Endothelial cell of coronary artery (primary cell): ENCODE results near the gene PLCH2. TPM values are rescaled to one million over a fixed set of nuclear protein-coding genes. Genes with fewer than 3 reads are reported as not detected.

Experiments
- total RNA-seq: library from RNA; depleted of rRNA; stranded (reverse); fragments of >200 nt; gene quantifications from 2 replicates; pipeline ENCODE4 v1.2.3, GENCODE V29; 2014

PLCH2 gene, protein sequence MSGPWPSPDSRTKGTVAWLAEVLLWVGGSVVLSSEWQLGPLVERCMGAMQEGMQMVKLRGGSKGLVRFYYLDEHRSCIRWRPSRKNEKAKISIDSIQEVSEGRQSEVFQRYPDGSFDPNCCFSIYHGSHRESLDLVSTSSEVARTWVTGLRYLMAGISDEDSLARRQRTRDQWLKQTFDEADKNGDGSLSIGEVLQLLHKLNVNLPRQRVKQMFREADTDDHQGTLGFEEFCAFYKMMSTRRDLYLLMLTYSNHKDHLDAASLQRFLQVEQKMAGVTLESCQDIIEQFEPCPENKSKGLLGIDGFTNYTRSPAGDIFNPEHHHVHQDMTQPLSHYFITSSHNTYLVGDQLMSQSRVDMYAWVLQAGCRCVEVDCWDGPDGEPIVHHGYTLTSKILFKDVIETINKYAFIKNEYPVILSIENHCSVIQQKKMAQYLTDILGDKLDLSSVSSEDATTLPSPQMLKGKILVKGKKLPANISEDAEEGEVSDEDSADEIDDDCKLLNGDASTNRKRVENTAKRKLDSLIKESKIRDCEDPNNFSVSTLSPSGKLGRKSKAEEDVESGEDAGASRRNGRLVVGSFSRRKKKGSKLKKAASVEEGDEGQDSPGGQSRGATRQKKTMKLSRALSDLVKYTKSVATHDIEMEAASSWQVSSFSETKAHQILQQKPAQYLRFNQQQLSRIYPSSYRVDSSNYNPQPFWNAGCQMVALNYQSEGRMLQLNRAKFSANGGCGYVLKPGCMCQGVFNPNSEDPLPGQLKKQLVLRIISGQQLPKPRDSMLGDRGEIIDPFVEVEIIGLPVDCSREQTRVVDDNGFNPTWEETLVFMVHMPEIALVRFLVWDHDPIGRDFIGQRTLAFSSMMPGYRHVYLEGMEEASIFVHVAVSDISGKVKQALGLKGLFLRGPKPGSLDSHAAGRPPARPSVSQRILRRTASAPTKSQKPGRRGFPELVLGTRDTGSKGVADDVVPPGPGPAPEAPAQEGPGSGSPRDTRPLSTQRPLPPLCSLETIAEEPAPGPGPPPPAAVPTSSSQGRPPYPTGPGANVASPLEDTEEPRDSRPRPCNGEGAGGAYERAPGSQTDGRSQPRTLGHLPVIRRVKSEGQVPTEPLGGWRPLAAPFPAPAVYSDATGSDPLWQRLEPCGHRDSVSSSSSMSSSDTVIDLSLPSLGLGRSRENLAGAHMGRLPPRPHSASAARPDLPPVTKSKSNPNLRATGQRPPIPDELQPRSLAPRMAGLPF (N-terminal part only)
- total RNA-seq = under 0.01 and 0.09 TPM in 2 replicates

DNA sequence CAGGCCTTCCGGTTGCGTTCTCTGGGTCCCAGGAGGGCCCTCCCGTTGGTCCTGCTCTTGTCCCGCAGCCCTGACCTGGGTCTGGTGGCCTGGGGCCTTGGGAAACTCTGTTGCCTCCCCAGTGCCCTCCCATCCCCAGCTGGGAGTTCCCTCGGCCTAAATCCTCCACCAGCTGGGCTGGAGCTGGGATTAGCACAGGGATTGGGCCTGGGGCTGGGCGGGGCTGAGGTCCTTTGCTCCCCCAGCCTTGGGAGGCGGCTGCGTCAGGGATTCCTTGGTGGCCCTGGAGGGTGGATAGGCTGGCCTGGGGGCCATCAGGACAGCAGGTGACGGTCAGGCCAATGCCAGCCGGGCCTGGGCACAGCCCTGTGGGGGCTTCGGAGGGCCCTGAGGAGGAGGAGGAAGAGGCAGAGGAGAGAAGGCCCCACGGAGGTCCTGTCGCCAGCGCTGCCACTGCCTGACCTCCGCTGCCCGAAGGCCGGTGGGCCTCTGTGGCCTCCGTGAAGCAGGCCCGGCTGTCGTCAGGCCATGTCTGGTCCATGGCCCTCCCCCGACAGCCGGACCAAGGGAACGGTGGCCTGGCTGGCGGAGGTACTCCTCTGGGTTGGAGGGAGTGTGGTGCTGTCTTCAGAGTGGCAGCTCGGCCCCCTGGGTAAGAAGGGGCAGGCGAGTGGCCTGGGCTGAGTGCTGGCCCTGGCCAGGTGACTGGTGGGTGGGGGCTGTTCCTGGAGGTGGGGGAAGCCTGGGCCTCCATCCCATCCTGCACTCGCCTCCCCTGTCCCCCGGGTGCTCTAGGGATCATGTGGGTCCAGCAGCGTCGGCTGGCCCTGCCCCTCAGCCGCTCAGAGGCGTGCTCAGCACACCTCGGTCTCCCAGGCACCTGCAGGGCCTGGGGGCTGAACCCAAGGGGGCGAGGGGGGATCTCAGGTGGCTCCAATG is at the start of gene PLCH2:
TSS of gene PLCH2 (plus strand) at position 229 of the 939 bp plus-strand sequence. CDS start at position 529, 300 bp downstream.

DNA sequence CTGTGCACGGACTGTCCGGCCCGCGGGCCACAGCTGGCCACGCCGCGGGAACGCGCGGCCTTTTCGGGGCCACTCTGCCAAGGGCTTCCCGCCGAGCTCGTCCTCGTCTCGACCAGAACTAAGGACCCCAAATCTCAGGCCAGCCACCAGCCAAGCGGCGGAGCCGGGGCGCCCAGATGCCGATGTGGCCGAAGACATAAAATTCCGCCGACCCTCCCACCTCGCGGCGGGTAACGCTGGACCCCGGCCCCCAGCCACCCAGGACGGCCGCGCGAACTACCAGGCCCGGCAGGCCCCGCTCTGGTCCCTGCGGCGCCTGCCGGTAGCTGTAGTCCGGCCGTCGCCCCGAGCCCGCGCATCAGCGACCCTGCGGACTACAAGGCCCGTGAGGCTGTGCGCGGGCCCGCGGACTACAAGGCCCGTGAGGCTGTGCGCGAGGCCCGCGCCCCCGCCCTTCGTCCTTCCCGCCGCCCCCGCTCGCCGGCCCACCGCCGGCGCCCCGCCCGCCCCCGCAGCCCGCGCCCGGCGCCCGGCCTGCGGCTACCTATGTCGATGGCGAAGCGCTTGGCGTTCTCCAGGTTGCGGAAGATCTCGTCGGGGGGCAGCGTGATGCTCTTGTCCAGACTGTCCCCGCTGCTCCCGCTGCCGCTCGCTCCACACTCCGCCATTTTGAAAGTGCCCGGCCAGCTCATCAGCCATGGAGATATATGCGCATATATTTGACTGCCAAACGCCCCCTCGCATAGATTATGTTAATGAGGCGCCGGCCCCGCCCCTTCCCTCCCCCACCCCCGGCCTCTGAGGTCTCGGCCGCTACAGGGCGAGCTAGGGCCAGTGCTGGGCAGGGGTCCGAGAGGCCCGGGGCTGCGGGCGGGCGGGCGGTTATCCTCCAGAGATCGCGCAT is 50.1 kb downstream of the PLCH2 start, which contains the start of gene PANK4:
TSS of gene PANK4 (minus strand) at position 677 of the 904 bp plus-strand sequence. CDS start at position 668, 9 bp downstream.

DNA sequence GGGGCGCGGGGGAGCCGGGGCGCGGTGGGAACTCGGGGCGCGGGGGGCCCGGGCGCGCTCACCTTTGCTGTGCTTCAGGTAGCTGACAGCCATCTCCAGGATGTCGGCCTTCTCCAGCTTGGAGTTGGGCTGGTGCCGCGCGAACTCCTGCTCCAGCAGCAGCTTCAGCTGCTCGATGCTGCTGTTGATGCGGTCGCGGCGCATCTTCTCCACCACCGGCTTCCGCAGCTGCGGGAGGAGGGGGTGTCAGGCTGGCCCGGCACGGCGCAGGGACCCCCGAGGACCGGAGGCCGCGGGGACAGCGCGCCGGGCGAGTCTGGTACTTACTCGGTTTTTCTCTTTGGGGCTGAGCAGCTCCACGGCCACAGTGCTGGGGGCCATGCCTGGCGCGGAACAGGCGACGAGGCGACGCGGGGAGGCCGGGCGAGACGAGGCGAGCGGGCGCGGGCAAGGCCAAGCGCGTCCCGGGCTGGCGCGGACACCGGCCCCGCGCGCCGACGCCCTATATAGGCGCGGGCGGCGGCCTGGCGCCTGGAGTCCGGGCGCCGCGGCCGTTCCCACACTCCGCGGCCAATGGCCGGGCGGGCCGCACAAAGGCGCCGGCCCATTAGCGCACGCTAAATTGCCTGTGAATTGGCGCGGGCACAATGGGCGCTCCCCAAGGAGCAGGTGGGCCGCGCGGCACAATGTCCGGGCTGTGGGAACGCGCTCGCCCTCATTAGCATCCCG is 53.9 kb downstream of the PLCH2 start, which contains the start of gene HES5:
TSS of gene HES5 (minus strand) at position 480 of the 729 bp plus-strand sequence. CDS start at position 381, 99 bp downstream.

Other genes starting within 250 kb of the PLCH2 start
- gene SKI, start 248.0 kb upstream of the PLCH2 start, total RNA-seq = 14.8 and 21.7 TPM in 2 replicates
- 4.6 and 6.9 TPM in 2 replicates for gene MORN1, start 84.7 kb upstream of the PLCH2 start, total RNA-seq
- gene RER1, start 84.4 kb upstream of the PLCH2 start, total RNA-seq = 69.5 and 71.7 TPM in 2 replicates
- gene PEX10, start 63.7 kb upstream of the PLCH2 start, total RNA-seq = 27.9 and 28.8 TPM in 2 replicates
- 20.1 and 26.5 TPM in 2 replicates for gene PANK4, start 50.3 kb downstream of the PLCH2 start, total RNA-seq
- 0.47 TPM in 1 of 2 replicates, not detected in the other for gene HES5, start 54.0 kb downstream of the PLCH2 start, total RNA-seq
- gene TNFRSF14, start 80.1 kb downstream of the PLCH2 start, total RNA-seq = 18.9 and 24.1 TPM in 2 replicates
- 20.4 and 20.5 TPM in 2 replicates for gene PRXL2B, start 110.5 kb downstream of the PLCH2 start, total RNA-seq
- gene MMEL1, start 156.7 kb downstream of the PLCH2 start, total RNA-seq = 1.3 and 2.9 TPM in 2 replicates